KBM-7 (cell line): Measurements from ENCODE around the gene MACIR.

ENCODE experiments used
- DNase-seq: peaks from one replicate; pipeline ENCODE4 v3.0.0-alpha.2; 2015
- in situ Hi-C: fragments of 300-500 bp; cut with MboI; formaldehyde crosslinking; loops from 2 replicates; pipeline ENCODE4 v1.14.3; 2020; ENCODE audit warnings: low sequenced_read_pairs, low pct_unique_long_range_greater_than_20kb, mixed read lengths

Gene MACIR

DNA sequence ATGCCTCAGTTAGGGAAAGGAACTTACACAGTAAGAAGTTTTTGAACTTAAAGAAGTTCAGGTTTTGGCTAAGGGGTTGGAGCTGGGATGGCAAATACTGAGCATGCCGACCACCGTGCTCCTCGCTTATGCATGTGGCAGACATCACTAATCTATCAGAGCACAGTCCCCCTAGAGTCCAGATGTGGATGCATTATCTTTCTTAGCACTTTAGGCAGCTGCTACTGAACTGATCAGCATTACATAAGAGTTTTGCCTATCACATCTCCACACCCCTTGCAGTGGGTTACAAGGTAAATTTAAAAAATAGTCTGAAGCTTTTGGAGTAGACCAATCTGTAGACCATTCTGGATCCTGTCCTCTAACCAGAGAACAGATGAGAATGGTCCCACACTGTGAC lies 22.4 kb downstream of the MACIR start:
- no peak for DNase-seq
- in situ Hi-C loops = no loop called here

DNA sequence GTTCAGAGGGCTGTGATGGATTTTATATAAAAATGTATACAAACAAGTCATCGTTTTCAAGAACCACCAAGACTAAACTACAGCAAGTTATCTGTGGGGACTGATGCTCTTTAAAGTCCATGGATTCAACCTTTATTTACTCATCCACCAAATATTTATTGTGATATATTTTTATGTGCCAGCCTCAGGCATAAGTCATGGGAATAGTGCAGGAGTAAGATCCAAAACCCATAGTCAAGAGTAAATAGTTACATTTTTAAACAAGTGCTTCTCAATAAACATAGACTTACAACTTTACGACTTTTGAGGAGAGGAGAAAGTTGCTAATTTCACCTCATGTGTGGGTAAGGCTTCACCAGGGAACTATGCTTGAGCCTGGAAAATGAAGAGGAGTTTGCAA lies 24.6 kb downstream of the MACIR start:
- in situ Hi-C loops = no loop called here
- DNase-seq = no peak

DNA sequence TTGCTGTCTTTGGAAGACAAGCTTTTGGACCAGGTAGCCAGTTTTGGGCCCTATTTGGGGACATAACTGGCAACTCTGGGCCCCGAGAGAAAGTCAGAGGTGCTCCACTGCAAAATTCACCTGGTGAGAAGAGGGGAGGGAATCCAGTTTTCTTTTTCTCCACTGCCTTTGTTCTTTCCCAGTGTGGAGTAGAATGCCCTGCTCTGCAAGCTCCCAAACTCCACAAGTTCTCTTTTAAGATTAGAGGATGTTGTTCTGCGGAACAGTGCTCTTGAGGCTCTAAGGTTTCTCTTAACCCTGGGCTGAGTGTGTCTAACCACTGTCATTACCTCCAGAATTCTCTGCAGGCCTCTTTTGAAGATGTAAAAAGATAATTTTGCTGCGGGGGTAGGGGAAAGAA lies 25.3 kb downstream of the MACIR start:
- in situ Hi-C loops = no loop called here
- no peak for DNase-seq

DNA sequence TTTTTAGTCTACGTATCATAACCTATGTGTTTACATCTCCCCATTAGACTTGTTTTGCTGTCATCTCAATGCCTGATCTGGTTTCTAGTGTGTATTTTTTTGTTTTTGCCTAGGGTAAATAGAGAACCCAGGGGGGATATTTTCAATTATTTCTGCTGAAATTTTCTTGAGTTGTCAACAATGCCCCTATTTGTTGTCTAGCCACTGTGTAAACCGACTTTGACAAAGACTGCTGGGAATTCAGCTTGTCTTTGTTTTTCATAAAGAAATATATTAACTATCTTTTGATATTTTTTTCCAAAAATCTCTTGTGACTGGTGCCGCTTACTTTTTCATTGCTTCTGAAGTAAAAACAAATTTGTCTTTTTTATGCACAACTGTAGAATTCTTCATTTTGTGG lies 28.1 kb downstream of the MACIR start:
- in situ Hi-C loops = no loop called here
- no peak for DNase-seq

DNA sequence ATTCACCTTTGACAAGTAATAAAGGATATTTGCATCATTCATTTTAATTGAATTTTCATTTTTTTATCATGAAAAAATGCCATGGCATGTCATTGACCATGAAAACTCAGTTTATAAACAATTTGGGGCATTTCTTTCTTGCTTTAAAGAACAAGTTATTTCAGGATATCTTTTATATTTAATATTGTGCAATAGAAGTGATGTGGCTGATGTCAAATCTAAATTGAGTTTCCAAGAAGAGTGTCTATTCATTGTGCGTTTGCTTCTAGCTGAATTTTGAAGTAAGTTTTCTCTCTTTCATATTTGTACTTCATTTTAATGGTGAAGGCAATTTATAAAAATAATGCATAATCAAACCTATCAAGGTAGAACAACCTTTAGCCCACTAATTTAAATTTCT lies 30.5 kb downstream of the MACIR start:
- no peak for DNase-seq
- in situ Hi-C loops = no loop called here

DNA sequence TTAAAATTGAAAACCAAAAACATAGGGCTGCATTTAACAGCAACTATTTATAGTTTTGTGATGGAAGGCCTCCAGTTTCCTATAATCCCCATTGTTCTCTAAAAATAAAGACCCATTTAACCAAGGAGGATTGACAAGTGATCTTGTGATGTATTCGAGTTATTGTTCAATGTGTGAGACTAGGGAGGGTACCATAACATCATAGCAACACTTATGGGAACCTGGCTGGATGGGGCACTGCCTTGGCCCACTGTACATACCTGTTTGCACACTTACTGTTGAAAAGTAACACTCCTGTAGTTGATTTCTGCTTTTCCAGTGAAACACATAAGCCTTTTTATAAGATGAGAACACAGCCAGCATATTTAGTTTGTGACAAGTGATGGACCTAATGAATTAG lies 32.3 kb downstream of the MACIR start:
- DNase-seq = no peak

DNA sequence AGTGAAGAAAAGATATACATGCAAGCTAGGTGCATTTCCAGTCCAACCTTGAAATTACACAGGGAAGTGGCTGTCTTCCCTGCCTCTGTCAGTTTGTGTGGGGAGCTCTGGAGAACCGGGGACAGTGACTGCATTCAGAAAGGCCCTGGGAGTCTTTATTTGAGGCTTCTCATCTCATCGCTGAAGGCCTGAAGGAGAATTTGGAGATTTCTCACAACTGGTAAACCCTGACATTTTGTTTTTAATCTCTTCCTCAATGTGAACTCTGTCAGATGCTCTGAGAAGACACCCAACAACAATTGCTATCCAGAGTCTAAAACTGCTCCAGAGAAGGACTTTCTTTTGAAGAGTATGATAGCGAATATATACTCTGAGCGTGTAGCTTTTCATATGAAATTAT lies 33.0 kb downstream of the MACIR start:
- in situ Hi-C loops = no loop called here
- no peak for DNase-seq

More for the DNA sequence above, 32.3 kb downstream of the MACIR start:
- in situ Hi-C loops = no loop called here

DNA sequence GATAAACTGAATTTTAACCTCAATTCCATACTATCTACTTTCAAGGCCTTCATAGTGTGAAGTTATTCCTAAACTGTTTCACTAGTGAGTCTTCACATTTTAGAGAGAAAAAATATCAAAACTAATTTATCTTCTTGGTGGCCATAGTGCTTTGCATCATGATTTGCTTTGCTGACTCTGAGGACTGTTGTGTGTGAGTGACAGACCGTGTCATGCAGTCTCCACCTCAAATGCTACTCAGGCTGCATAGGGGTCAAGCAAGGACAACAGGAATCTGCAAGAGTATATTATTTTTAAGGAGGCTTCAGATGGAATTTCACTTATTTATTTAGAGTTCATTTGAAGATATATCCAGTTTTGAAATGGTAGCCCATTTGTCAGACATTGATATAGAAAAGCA lies 34.5 kb downstream of the MACIR start:
- in situ Hi-C loops = no loop called here
- no peak for DNase-seq

DNA sequence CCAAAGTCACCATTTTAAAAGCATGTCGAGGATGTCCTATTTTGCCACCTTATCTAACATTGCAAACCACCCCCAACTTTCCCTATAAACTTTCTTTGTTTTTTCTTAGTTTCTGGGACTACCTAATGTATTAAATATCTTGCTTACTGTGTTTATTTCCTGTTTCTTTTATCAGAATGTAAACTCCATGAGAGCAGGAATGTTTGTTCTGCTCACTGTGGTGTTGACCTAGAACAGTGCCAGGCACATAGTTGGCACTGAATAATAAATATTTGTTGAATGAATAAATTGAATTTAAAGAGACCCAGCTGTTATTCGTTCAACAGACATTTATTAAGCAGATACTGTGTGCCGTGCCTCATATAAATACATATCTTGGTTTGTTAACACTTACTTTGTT lies 35.2 kb downstream of the MACIR start:
- no peak for DNase-seq
- in situ Hi-C loops = no loop called here

DNA sequence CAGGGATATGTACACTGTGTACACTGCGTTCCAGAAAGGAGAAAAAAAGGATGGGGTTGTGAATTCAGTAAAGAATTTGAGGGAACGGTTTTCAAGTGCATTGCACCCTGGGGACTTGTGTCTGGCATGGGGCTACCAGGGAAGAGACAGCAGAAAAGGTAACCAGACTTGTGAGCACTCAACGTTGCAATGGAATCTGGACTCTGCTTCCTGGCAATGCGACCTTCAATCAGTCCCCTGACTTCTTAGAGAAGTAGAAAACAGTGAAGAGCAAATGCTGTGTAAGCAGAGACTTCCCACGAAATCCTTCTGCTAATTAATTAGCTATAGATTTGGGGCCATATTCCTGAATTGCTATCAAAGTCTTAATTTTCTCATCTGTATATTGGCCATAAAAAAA lies 36.3 kb downstream of the MACIR start:
- no peak for DNase-seq
- in situ Hi-C loops = no loop called here

DNA sequence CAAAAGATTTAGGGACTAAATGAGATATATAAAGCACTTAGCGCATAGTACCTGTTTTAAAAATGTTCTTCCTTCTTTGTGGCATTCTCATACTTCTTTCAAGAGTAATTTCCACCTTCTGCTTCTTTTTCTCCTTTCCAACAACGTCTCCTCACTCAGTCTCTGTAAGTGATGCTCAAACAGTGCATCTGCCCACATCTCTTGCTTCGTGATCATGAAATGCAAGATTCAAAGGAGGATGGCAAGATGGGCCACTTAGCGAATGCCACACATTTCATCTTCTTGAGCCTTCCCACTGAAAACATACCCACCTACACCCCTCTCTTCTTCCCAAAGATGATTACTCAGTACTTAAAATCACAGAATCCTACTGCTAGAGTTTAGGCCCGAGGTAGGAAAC lies 36.9 kb downstream of the MACIR start:
- DNase-seq = no peak
- in situ Hi-C loops = no loop called here

DNA sequence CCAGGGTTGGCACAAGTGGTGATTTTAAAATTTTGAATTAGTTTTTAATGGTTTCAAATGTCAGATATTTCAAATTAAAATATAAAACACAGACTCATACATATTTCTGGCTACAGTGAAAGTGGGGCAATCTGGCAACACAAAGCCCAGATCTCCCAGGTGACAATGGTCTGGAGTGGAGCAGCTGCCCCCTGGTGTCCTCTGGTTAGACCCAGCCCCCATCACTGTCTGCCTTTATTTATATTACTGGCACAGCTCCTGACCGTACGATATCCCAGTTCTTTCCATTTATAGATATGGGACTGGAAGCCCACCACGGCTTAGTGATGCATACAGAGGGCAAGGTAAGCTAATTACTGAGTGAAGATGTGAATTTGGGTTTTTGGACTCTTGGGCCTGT lies 37.3 kb downstream of the MACIR start:
- in situ Hi-C loops = no loop called here
- DNase-seq = no peak

DNA sequence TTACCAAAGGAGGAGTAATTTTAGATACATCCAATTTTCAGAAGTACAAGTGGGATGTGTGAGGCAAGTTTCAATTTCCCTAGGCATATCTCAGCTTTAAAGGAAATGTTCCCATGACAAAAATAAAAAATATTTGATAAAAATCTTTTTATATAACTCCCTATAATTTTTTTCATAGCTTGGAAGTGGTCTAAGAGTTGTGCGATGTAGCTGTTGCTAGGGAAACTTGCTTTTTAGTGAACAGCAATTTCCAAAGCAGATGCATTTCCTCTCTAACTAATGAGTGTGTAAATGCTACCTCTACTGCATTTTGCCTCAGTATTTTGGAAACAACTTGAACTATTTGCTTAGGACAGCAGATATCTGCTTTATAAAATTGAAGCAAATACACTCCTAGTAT lies 39.6 kb downstream of the MACIR start:
- no peak for DNase-seq
- in situ Hi-C loops = no loop called here

DNA sequence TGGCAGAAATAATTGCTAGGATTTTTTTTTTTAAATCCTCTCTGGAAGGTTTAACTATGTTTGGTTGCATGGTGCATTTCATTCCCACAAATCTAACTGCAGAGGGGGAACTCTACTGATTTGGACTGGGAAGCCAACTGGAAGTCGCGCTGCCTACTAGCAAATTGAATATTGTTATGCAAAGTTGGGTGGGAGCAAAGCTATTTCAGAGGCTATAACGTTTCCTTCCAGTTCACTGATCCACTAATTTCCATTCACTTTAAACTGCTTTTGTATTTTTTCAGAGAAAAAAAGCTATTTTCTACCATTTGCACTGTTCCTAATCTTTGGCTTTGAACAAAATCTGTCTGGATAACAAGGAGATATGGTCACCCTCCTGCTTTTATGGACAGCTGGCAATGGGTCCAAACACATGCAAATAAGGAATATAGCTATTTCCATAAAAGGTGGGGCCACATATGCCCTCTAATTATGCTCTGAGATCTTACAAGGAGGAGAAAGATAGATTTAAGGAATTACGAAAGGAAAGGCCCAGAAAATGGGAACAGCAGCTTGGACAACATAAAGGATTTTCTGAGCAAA lies 40.1 kb downstream of the MACIR start:
- in situ Hi-C loops = no loop called here
- DNase-seq = no peak

DNA sequence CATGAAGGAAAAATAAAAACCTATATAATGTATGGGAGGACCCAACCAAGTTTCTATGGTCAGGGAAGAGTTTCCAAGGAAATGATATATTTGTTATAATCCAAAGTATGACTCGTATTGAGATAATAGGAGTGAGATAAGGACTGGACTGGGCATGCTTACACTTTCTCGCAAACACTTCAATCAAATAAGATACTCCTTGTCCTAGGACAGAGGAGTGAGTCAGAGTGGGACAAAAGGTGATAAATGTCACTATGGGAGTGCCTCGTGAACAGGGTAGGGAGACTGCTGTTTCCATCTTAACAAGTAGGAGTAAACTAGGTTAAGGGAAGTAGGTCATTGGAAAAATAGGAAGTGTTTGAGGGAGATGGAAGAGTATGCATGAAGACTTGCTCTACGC lies 47.2 kb downstream of the MACIR start:
- in situ Hi-C loops = no loop called here
- no peak for DNase-seq

DNA sequence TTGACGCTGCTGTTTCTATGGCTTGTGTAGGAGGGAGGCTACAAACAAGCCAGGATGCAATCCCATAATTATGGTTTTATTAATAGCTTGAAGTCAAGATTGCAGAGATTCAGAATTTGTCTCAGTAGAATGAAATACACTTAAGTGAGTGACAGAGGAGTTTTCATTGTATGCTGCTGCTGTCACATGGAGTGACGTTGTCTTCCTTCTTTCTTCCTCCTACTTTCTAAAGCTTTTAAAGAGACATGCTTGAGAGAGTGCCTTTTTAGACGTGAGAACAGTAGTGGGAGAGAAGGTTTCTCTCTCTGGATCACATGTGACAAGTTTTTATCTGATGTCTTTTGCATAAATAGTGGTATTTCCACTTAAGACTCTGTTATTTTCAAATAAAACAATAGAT lies 48.9 kb downstream of the MACIR start:
- no peak for DNase-seq
- in situ Hi-C loops = no loop called here

DNA sequence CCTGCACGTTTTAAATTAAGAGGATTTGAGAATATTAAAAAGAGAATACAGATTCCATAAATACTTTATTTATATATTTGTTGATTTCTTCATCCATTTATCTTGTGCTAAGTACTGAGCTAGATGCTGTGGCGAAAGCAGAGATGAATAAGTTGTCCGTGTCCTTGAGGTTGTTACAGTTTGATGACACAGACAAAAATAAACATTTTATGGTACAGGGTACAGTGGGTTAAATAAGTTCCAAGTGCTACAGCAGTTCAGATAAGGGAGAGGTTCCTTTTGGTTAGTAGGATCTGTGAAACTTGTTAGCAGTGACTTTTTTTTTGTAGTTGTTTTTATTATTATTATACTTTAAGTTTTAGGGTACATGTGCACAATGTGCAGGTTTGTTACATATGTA lies 50.2 kb downstream of the MACIR start:
- no peak for DNase-seq

DNA sequence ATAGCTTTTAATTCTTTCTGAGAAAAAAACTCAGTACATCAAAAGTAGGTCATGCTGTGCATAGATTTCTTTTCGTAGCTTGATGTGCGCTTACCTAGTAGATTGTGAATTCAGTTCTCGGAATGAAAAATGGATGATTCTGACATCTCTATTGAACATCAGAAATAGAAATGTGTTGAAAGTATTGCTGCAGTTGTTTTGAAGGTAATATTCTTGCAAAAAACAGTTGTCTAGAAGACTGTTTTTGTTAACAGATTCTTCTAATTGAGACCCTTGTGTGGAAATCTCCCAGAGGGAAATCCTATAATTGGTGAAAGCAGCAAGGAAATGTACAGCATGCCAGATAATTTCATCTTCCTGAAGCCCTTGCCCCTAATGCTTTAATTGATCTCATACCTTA lies 54.5 kb downstream of the MACIR start:
- no peak for DNase-seq
- in situ Hi-C loops = no loop called here

More for the DNA sequence above, 50.2 kb downstream of the MACIR start:
- in situ Hi-C loops = no loop called here

DNA sequence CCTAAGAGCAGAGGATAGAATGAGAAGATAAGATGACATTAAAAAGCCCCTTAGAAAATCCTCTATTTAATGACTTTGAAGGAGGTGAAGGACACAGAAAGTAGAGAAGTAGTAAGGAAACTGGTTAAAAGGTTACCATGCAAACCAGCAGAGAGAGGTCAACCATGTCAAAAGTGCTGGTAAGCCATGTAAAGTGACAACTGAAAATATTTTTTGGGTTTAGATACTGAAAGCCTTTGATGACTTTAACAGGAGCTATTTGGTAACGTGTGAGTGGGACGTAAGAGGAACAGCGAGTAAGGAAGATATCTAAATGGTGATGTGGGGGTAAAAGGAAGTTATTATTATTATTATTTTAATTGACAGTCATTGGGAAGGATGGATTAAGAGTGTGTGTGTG lies 56.9 kb downstream of the MACIR start:
- in situ Hi-C loops = no loop called here
- no peak for DNase-seq

DNA sequence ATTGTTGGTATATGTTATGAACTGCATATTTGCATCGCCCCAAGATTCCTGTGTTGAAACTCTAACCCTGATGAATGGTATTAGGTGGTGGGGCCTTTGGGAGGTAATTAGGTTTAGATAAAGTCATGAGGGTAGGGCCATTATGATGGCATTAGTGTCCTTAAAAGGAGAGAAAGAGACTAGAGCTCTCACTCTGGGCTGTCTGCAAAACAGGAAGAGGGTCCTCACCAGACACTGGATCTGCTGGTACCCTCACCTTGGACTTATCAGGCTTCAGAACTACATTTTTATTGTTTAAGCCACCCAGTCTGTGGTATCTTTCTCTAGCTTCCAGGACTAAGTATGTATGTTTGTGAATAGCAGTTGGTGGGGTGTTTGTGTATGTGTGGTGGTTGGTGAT lies 68.9 kb downstream of the MACIR start:
- no peak for DNase-seq
- in situ Hi-C loops = no loop called here

DNA sequence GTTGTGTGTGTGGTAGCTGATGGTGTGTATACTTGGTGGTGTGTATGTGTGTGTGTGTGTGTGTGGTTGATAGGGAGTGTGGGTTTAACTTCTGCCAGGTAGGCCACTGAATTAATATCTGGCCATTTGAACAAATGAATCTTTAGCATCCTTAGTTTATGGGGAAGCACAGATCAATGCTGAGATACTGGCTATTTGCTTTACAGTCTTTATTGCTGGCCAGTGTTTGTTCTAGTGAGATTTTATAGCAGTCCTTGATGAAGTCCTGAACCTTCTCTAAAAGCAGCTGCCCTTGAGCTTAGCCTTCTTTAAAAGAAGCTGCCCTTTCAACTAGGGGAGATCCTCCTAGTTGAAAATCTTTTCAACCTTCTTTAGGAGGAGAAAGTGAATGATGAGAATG lies 69.3 kb downstream of the MACIR start:
- in situ Hi-C loops = no loop called here
- no peak for DNase-seq
